SK-N-SH treated with all-trans-retinoic acid at 6 μM for 48 hours (cell line): ENCODE measurements around the gene ULBP3.

ENCODE experiments used
- ATAC-seq: fragments of 200-7000 bp; cut with Tn5 transposase; 3 replicates; pipeline ENCODE4 v1.9.1; 2020; ENCODE audit warnings: mild to moderate bottlenecking, moderate library complexity
- BACH2 ChIP-seq: fragments of 250-450 bp; sonication (Bioruptor Pico); IDR thresholded peaks from 2 replicates; pipeline ENCODE4 v1.9.0; 2021; ENCODE audit warnings: mild to moderate bottlenecking, borderline replicate concordance
- CSDC2 ChIP-seq: fragments of 250-450 bp; sonication (Bioruptor Pico); IDR thresholded peaks from 2 replicates; pipeline ENCODE4 v1.5.0; 2020; ENCODE audit warnings: mild to moderate bottlenecking, moderate library complexity
- ESRRG ChIP-seq: fragments of 250-450 bp; sonication (Bioruptor Pico); IDR thresholded peaks from 2 replicates; pipeline ENCODE4 v1.6.1; 2021; ENCODE audit warnings: mild to moderate bottlenecking
- GLIS3 ChIP-seq: fragments of 250-450 bp; sonication (Bioruptor Pico); IDR thresholded peaks from 2 replicates; pipeline ENCODE4 v1.5.0; 2020; ENCODE audit warnings: mild to moderate bottlenecking, moderate library complexity
- ISL1 ChIP-seq: fragments of 250-450 bp; sonication (Bioruptor Pico); IDR thresholded peaks from 2 replicates; pipeline ENCODE4 v2.1.2; 2022; ENCODE audit warnings: mild to moderate bottlenecking, moderate library complexity
- PATZ1 ChIP-seq: fragments of 250-450 bp; sonication (Bioruptor Pico); IDR thresholded peaks from 2 replicates; pipeline ENCODE4 v1.8.0; 2020; ENCODE audit warnings: mild to moderate bottlenecking, moderate library complexity, borderline replicate concordance
- POU6F1 ChIP-seq: fragments of 250-450 bp; sonication (Bioruptor Pico); IDR thresholded peaks from 2 replicates; pipeline ENCODE4 v1.8.0; 2021; ENCODE audit warnings: low read depth, mild to moderate bottlenecking, moderate library complexity, borderline replicate concordance
- PPARA ChIP-seq: fragments of 250-450 bp; sonication (Bioruptor Pico); IDR thresholded peaks from 2 replicates; pipeline ENCODE4 v1.5.0; 2020; ENCODE audit warnings: mild to moderate bottlenecking, borderline replicate concordance
- SNAI2 ChIP-seq: fragments of 250-450 bp; sonication (Bioruptor Pico); IDR thresholded peaks from 2 replicates; pipeline ENCODE4 v1.5.0; 2020; ENCODE audit warnings: mild to moderate bottlenecking, moderate library complexity
- TCF4 ChIP-seq: fragments of 250-450 bp; sonication (Bioruptor Pico); IDR thresholded peaks from 2 replicates; pipeline ENCODE4 v1.8.0; 2021; ENCODE audit warnings: mild to moderate bottlenecking, moderate library complexity, borderline replicate concordance
- TOX ChIP-seq: fragments of 250-450 bp; sonication (Bioruptor Pico); IDR thresholded peaks from 2 replicates; pipeline ENCODE4 v1.8.0; 2021; ENCODE audit warnings: mild to moderate bottlenecking, moderate library complexity, borderline replicate concordance
- ZFP3 ChIP-seq: fragments of 250-450 bp; sonication (Bioruptor Pico); IDR thresholded peaks from 2 replicates; pipeline ENCODE4 v1.5.0; 2020; ENCODE audit warnings: mild to moderate bottlenecking, moderate library complexity
- ZFP30 ChIP-seq: fragments of 450-650 bp; formaldehyde crosslinking; IDR thresholded peaks from 2 replicates; pipeline ENCODE4 v1.5.0; 2022; ENCODE audit warnings: mild to moderate bottlenecking, moderate library complexity
- ZNF565 ChIP-seq: fragments of 450-650 bp; formaldehyde crosslinking; conservative IDR thresholded peaks from 2 replicates; pipeline ENCODE4 v1.5.0; 2020; ENCODE audit warnings: low read depth, mild to moderate bottlenecking, moderate library complexity
- ZNF70 ChIP-seq: fragments of 450-650 bp; formaldehyde crosslinking; IDR thresholded peaks from 2 replicates; pipeline ENCODE4 v1.5.0; 2020; ENCODE audit warnings: mild to moderate bottlenecking, moderate library complexity
- ZNF8 ChIP-seq: fragments of 450-650 bp; formaldehyde crosslinking; IDR thresholded peaks from 2 replicates; pipeline ENCODE4 v1.5.0; 2020; ENCODE audit warnings: mild to moderate bottlenecking, moderate library complexity
- TF ChIP-seq, protein P1 (sequence below): fragments of 250-450 bp; sonication (Bioruptor Pico); IDR thresholded peaks from 2 replicates; pipeline ENCODE4 v1.5.1; 2020; ENCODE audit warnings: low read depth, mild to moderate bottlenecking, moderate library complexity
- TF ChIP-seq, protein P2 (sequence below): fragments of 250-450 bp; sonication (Bioruptor Pico); IDR thresholded peaks from 2 replicates; pipeline ENCODE4 v1.5.0; 2020; ENCODE audit warnings: mild to moderate bottlenecking, moderate library complexity

ULBP3 gene

DNA sequence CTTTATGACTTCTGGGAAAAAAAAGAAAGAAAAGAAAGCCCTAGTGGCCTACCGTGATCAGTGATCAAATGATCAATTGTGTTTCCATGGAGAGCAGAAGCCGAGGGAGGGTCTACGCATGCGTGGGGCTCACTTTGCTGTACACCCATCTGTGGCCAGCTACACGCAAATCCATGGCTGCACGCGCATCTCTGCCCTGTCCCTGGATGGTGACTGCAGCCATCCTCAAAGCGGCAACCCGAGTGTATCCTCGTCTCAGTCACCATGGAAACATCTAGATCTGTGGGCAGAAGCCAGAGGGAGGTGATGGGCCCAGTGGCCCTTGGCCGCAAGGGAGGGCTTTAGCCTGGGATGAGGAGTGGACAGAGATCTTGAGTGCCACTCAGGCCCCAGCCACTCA, 785 bp upstream of the ULBP3 start:
- TF ChIP-seq BACH2 (CRISPR knock-in tag) = no peak
- no peak for TF ChIP-seq ZFP3 (CRISPR knock-in tag)
- TF ChIP-seq, protein P1, sequence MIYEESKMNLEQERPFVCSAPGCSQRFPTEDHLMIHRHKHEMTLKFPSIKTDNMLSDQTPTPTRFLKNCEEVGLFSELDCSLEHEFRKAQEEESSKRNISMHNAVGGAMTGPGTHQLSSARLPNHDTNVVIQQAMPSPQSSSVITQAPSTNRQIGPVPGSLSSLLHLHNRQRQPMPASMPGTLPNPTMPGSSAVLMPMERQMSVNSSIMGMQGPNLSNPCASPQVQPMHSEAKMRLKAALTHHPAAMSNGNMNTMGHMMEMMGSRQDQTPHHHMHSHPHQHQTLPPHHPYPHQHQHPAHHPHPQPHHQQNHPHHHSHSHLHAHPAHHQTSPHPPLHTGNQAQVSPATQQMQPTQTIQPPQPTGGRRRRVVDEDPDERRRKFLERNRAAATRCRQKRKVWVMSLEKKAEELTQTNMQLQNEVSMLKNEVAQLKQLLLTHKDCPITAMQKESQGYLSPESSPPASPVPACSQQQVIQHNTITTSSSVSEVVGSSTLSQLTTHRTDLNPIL = no peak
- TF ChIP-seq TCF4 (CRISPR knock-in tag) = no peak
- TF ChIP-seq ISL1 (CRISPR knock-in tag) = no peak
- TF ChIP-seq PPARA (CRISPR knock-in tag) = no peak
- TF ChIP-seq, protein P2, sequence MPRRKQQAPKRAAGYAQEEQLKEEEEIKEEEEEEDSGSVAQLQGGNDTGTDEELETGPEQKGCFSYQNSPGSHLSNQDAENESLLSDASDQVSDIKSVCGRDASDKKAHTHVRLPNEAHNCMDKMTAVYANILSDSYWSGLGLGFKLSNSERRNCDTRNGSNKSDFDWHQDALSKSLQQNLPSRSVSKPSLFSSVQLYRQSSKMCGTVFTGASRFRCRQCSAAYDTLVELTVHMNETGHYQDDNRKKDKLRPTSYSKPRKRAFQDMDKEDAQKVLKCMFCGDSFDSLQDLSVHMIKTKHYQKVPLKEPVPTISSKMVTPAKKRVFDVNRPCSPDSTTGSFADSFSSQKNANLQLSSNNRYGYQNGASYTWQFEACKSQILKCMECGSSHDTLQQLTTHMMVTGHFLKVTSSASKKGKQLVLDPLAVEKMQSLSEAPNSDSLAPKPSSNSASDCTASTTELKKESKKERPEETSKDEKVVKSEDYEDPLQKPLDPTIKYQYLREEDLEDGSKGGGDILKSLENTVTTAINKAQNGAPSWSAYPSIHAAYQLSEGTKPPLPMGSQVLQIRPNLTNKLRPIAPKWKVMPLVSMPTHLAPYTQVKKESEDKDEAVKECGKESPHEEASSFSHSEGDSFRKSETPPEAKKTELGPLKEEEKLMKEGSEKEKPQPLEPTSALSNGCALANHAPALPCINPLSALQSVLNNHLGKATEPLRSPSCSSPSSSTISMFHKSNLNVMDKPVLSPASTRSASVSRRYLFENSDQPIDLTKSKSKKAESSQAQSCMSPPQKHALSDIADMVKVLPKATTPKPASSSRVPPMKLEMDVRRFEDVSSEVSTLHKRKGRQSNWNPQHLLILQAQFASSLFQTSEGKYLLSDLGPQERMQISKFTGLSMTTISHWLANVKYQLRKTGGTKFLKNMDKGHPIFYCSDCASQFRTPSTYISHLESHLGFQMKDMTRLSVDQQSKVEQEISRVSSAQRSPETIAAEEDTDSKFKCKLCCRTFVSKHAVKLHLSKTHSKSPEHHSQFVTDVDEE (CRISPR knock-in tag) = no peak
- no peak for TF ChIP-seq TOX (CRISPR knock-in tag)
- TF ChIP-seq, all 23 proteins: peak for 0
- no peak for ATAC-seq

GRCh38 chr6:150068151-150068550, 770 bp downstream of the ULBP3 start:
- ATAC-seq = no peak

More at GRCh38 chr6:150068151-150068550, 770 bp downstream of the ULBP3 start:
- TF ChIP-seq CSDC2 (CRISPR knock-in tag) = no peak
- no peak for TF ChIP-seq ZNF70 (CRISPR knock-in tag)
- TF ChIP-seq TCF4 (CRISPR knock-in tag) = no peak
- no peak for TF ChIP-seq ESRRG (CRISPR knock-in tag)
- TF ChIP-seq, protein P2 (CRISPR knock-in tag) = no peak
- no peak for TF ChIP-seq SNAI2 (CRISPR knock-in tag)
- TF ChIP-seq ZNF565 = no peak
- TF ChIP-seq POU6F1 = no peak
- no peak for TF ChIP-seq ZNF8
- TF ChIP-seq ISL1 (CRISPR knock-in tag) = no peak
- no peak for TF ChIP-seq PATZ1 (CRISPR knock-in tag)
- no peak for TF ChIP-seq ZFP30
- no peak for TF ChIP-seq ZFP3 (CRISPR knock-in tag)
- TF ChIP-seq GLIS3 (CRISPR knock-in tag) = no peak
